Stimulated activated CD8-positive, alpha-beta memory T cell treated with anti-CD3 and anti-CD28 coated beads, Interleukin-4, amount 100 ng/mL, for 4 hours (primary cell): Measurements from ENCODE around the gene CNOT4.
"Not testable (repeated sequence)": the region's sequence is repeated elsewhere in the genome, so short reads cannot be mapped to it uniquely, and the experiment has no call there.

Experiments used
- DNase-seq, 2 donors: peaks; one replicate each; pipeline ENCODE4 v3.0.0-alpha.2; 2020; ENCODE audit warnings: low read depth in 2 of 2, low spot score in 1 of 2

Gene CNOT4

DNA sequence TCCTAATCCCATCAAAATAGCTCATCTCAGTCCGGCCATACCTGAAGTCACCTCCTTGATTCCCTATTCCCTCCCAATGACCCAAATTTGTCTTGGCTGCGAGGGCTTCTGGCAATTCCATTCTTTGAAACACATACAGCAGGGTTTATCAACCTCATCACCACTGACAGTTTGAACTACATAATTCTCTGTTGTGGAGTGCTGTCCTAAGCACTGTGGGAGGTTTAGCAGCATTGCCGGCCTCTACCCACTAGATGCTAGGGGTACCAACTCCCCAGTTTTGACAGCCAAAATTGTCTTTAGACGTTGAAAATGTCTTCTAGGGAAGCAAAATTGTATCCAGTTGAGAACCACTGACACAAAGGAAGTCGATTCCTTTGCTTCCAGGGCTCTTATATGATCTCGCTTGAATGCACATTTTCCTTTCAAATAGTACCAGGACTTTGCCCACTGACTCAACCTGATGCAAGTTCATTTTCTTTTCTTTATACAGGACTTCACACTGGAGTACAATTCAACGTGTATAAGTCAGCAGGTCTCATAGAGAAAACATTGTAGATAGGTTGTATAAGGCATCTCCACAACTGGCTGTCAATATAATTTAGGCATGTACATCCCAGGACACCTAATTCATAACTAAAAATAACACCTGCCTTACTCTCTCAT is 142.9 kb downstream of the CNOT4 start:
- DNase-seq, result no peak

DNA sequence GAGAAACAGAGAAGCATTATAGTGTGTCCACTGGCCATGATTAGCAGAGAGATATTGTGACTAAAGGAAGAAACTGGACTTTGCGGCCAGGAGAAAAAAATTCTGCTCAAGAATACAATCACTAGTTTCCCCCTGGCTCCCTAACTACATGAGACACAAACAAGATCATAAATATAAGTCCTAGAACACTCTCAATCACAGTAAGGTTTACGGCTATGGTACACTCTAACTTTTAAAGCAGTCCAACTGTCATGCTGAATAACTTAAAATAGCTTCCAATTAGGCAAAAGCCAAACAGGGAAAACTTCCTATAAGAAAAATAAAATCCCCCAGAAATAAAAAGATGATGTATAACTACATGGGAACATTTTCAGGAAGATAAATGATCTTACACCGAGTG is 144.2 kb downstream of the CNOT4 start:
- no peak for DNase-seq

DNA sequence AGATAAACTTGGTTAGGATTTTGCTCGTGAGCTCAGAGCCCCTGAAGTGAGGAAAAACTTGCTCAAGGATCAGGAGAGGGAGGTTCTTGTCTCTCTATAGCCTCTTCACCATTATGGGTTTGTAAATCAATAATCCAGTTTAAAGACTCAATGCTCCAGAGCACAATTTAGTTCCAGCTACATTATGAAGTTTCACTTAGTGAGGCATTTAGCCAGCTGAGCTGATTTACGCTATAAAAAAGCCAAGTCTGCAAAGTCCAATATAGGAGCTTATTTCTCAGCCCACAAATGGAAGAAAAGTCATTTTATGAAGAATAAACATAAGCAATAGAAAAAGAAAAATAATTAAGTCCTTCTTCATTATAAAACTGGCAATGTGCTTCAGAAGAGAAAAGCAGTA is 145.7 kb downstream of the CNOT4 start:
- no peak for DNase-seq

DNA sequence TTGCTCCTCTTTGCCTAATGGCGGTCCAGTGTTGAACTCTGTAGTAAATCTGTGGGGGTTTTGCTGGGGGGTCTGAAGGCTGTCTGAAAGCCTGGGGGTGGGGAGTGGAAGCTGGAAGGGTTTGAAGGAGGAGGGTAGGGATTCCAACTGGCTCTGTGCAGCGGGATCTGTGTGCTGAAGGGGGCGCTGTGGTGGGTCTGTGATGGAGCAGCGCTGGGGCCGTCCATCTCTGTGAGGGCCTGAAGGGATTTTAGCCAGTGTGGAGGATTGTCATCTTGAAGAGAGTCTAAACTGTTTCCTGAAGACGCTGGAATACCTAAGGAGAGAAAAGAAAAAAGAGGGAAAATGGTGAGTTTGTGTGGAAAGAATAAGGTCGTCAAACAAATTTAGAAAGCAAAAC is 147.0 kb downstream of the CNOT4 start:
- DNase-seq, result no peak

DNA sequence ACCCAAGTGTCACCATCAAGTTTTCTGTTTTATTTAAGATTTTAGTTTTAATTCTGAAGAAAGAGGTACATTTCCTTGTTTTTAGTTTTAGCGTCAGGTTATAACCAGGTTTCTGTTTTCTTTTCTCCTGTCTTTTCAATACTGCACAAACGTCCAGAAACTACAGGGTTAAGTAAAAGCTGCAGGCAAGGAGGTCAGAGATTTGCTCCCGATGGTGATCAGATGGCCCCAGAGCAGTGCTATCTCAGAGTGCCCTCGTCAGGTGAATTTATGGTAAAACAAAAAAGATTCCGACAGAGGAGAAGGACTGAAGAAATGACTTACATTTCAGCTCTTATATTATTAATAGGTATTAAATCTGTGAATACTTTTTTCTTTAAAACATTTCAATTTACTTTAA is 148.1 kb downstream of the CNOT4 start:
- DNase-seq, result no peak

DNA sequence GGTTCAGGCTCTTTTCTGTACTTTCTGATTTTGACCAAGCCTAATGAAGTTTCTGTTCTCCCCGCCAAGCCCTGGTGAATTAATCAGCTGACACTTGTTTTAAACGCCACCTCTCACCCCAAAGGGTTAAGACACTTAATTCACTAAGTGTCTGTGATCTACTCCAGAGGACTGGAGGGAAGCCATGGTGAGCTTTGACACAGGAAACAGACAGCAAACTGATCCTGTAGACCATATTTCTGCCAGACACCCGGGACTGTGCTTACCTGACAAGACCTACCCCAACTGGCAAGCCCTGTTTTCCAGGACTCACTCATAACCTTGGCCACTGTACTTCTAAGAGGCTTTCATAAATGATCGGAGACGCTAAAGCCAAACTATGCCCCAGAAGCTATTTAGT is 150.3 kb downstream of the CNOT4 start:
- DNase-seq, result no peak

DNA sequence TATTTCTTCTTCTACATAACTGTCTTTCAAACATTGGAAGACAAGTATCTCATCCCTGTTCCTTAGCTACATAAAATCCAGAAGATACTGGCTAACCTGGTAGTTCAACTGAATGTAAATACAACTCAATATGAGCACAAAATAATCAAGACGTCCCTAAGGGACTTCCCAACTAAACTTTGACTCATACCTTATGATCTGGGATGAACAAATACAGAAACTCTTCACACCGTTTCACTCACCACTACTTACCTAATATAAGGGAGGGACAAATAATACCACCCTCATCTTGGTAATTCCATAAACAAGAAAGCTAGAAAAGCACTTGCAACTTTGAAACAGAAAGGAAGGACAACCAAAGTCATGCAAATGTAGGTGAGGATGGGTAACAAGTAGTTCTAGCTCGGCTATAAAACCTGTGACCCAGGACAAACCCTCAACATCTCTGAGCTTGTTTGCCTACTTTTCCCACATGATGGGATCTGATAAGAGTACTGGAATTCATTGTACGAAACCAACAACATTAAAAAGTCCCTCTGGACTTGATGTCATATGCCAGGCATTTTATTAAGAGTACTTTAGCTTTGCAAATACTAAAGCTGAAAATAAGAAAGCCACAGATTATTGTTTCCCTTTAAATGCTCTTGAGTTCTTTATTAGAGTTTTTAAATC is 154.4 kb downstream of the CNOT4 start:
- no peak for DNase-seq

DNA sequence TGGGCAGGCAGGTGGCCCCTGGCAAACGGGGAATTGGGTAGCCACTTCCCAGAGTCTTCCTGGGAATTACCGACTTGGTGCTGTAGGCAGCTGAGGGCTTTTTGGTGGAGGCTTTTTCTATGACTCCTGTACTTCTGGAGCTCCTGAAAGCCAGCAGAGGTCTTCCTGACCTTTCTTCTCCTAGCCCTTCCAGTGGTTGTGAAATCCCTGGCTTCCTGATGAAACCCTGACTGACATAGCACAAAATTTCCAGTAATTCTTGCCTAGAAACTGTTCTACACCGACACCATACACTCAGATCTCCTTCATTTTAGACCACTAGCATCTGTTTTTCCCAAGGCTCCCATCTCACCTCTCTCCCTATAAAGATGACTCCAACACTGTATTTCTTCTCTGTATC is 156.1 kb downstream of the CNOT4 start:
- no peak for DNase-seq

DNA sequence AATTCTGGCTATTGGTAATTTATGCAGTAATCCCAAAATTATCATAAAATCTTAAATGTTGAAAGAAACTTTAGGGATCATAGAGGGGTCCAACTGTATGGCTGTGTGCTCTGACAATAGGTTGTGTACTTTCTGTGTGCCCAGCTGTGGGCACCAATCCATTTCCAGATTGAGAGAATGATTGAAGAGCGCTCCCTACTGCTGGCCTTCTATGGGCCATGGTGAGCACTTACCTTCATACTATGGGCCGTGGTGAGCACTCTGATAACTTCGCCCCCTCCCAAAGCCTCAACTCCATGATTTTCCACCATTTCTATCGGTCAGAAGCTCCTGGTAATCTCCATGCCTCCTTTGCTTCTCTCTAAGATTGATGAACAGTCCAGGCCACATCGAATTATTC is 157.6 kb downstream of the CNOT4 start:
- DNase-seq, result no peak

DNA sequence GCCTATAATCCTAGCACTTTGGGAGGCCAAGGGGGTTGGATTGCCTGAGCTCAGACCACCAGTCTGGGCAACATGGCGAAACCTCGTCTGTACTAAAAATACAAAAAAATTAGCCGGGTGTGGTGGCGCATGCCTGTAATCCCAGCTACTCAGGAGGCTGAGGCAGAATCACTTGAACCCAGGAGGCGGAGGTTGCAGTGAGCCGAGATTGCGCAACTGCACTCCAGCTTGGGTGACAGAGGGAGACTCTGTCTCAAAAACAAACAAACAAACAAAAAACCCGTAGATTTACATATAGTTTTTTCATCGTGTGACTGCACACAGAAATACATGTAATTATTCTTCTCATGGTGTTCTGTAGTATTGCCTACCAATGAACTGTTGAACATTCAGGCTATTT is 158.8 kb downstream of the CNOT4 start:
- DNase-seq, result not testable (repeated sequence)

DNA sequence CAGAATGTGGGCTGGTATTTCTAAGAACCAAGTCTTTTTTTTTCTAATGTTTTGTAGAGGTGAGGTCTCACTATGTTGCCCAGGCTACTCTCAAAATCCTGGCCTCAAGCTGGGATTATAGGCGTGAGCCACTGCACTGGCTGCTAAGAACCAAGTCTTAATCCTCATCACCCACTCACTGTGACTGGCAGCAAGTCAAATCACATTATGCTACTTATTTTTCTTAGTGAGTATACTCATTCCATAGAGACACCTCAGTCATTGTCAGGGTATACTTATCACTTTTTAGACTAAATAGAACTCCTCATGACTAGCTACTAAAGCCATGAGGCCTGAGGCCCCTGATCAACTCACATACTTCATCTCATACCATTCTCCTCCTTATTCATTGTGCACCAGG is 160.2 kb downstream of the CNOT4 start:
- no peak for DNase-seq

DNA sequence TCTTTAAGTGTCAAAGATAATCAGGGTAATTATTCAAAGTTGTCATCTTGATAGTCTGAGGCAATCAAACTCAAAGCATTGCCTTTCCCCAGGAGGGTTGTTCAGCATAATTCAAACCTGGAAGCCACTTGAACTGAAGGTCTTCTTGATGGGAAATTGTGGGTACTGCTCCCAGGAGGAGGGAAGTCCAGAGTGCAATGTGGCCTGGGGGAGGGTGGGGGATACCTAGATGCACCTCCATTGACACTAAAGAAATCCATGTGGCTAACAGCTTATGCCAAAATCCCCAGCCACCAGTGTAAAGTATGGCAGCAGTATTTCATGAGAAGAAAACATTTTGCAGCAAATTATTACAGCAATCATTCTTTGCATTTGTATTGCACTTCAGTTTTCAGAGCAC is 161.4 kb downstream of the CNOT4 start:
- no peak for DNase-seq

DNA sequence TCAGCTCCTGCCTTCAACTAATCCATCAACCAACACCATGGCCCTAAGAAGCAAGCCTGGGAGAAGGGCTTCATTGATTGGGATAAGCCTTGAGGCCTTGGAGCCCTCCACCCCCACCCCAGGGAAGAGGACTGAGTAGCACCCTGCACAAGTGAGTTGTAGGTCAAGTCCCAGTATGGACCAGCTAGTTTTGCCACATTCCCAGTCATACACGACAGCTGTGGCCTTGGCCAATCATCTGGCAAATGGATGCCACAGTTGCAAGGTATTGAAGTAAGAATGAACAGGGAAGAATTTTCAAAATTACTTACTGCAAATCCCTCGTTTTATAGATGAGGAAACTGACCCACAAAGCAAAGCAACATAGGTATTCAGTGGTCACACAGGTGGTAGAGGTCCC is 166.5 kb downstream of the CNOT4 start:
- DNase-seq, result no peak

DNA sequence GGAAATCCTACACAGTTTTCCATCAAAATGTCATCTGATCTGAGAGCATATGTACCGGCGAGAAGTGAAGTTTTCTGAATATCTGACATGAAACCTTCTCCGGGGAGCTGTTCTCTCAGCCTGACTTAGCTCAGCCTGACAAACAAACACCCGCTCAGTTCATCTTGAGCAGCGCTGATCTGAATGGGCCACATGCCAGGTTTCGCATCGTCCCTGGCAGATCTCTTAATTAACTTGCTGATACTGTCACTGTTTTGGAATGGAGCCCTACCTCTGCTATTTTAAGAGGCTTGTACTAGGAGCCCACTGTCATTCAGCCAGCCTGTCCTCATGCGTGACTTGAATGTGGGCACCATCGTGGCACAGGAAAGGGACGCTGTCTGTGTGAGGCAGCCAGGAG is 167.0 kb downstream of the CNOT4 start:
- DNase-seq, result no peak

DNA sequence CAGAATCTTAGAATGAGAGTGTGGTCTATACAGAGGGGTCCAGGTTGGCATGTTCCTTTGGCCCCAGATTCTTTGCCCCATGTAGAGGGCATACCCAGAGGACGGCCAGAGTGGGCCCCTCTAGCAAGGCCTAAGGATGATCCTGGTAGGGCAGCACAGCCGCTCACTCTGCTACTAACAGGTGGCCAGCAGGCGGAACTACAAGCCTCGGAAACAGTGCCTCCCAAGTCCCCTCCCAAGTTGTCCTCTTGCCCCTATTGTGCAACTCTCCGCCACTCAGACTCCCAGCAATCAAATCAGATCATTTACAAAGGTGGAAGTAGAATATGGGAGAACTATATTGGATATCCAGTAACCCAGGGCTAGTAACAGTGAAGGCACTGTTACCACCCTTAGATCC is 168.9 kb downstream of the CNOT4 start:
- no peak for DNase-seq

DNA sequence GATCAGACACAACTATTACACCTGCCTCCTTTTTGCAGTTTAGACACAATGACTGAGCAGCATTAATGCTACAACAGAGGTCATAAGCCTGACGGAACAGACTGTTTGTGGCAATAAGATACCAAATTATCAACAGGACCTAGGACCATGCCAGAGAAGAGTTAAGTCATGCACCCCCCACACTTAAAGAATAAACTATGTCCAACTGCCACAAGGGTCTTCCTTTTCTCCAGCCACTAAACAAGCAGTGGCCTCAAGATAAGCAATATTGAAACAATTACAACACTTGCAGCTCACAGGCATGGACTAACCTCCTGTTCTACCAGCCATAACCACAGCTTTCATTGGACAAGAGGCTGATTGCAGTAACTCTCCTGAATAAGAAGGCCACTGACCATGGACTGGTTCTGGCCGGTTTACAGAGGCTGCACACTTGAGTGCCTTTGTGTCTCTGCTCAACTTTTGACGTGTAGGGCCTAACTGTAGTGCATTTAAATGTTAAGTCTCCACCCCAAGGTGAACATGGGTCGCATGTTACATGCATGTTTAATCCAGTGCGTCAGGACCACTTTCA is 171.8 kb downstream of the CNOT4 start:
- DNase-seq, result no peak

DNA sequence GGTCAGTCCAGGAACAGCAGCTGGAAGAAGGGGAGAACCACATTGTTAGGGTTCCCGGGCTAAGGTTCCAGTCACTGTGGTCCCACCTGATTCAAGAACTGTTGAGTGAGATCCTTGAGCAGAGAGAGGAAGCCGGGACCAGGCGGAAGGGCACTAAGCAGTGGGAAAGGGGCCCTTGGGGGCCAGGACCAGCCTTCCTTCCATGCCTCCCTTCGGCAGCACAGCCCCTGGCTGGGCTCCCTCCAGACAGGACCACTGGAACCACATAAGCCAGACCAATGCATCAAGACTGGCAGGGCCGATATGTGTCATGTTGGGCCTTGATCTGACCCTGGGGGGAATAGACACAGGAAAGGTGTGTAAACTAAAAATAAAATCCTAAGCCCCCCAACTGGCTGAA is 172.4 kb downstream of the CNOT4 start:
- DNase-seq, result no peak

DNA sequence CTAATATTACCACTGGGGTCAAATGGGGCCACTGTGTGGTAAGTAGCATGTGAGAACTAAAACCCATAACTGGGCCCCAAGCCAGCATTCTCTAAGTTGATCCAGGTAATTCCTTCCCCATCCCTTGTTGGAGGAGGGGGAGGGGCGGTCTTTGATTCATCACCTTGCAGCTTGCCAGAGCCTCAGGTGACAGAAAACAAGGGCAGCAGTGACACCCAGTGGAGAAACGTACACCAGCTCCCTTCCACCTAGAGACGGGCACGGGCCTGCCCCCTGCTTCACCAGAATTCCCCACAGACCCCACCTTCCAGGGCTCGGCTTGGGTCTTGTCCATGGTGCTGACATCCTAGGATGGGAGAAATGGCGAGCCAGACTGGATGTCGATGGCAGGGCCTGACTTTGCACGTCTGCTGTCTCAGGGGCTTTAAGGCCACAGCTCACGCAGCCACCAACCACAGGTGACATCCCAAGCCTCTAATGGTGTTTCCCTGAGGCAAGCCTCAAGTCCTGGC is 174.2 kb downstream of the CNOT4 start:
- DNase-seq, result no peak

DNA sequence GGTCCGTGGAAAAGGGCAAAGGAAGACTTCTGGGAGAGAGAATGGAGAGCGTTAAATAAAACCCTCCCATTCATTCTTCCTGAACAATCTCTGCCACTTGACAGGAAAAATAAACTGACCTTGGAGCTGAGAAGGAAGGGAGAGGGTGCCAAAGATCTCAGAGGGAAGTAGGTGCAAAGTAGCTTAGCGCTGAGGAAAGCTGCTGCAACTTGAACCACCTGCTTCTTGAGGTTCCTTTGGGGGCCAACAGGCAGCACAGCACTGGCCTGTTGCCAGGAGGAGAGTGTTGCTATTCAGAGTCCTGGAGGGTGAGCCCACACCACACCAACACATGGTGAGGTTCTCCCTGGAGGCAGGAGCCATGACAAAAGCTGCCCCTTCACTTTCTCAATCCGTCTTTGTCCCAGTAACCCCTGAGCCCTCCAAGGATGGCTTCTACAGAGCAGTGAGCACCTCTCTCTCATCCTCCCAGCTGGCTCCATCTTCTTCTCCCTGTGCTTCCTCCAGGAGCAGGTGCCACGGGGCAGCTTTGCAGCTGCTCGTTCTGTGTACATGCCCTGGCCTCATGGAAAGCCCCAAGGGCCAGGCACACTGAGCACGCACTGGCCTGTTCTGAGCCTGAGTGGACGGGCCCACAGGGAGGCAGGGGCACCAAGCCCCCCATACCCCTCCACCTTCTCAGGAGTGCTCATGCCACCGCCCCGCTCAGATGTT is 174.9 kb downstream of the CNOT4 start:
- no peak for DNase-seq

DNA sequence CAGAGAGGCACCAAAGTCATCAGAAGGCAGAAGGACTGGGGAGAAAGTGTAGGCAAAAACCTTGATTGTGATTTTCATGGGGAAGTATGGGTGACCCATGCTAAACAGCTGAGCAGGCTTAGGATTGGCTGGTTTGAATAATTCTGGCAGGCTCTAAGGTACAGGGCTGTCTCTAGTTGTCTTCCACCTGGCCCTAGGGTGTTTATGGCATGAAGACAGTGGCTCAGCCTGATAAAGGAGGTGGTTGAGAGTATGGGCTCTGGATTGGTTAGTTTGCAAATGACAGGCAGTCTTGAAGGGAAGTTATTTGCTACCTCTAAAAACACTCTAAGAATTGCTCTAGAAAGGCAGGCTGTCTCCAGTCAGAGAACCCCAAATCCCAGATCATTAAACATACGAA is 176.0 kb downstream of the CNOT4 start:
- DNase-seq, result no peak

DNA sequence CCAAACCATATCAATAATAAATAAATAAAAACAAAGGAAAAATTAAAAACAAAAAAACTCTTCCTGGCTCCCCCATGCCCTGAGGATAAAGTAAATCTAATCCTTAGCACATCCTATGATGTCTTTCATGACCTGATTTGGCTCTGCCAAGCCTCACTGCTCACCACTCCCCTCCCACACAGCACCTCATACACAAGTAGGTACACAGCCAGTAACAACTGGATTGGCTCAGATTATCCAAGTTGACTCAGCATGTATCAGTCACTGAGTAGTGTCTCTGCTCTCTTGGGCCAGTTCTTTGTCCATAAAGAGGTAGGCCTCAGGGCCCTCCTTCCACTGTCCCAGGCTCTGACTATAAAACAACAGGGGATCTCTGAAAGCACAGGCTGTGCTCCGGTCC is 176.7 kb downstream of the CNOT4 start:
- no peak for DNase-seq

DNA sequence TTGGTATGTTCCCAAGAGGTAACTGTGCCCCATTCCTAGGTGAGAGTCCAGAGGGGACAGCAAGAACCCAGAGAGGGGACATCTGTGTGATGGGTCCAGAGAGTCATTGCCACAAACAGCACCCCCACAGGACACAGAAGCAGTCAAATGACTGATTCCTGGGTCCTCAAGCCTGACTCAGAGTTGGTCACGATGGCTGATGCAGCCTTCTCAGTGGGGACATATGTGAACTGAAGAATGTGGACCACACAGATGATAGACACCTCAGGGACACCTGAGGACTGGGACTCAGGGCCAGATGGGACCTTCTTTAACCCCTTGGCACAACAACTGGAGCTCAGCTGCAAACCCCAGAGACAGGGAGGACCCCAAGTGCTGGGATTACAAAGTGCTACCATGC is 179.8 kb downstream of the CNOT4 start:
- no peak for DNase-seq
